ENCODE measurements around the gene PEX26.

DNA sequence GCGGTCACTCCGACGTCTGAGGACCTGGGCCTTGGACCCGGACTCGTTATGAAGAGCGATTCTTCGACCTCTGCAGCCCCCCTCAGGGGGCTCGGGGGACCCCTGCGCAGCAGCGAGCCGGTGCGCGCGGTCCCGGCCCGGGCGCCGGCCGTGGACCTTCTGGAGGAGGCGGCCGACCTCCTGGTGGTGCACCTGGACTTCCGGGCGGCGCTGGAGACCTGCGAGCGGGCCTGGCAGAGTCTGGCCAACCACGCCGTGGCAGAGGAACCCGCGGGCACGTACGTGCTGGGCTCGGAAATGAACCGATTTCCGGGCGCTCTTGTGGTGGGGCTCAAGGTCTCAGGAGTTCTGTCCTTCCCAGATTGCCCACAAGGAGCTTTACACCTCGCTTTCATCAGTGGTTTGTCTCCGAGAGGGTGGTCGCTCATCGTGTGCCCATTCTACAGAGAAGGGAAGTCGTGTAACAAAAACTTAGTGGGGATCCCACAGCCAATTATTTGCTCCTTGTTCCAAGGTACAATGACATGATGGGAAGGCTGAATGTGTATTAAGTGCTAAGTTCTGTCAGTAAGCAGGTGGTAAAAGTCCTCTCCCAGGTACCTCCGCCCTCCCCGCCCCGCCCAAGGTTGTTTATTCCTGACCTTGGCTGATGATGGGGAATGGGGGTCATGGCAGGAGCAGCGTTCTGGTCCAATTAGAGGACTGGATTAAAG is 695 bp downstream of the PEX26 start:
- no peak for TF ChIP-seq EZH2 (IDR thresholded peaks at IDR 0.05; ENCODE audit: low read length)
- TF ChIP-seq, protein P1, sequence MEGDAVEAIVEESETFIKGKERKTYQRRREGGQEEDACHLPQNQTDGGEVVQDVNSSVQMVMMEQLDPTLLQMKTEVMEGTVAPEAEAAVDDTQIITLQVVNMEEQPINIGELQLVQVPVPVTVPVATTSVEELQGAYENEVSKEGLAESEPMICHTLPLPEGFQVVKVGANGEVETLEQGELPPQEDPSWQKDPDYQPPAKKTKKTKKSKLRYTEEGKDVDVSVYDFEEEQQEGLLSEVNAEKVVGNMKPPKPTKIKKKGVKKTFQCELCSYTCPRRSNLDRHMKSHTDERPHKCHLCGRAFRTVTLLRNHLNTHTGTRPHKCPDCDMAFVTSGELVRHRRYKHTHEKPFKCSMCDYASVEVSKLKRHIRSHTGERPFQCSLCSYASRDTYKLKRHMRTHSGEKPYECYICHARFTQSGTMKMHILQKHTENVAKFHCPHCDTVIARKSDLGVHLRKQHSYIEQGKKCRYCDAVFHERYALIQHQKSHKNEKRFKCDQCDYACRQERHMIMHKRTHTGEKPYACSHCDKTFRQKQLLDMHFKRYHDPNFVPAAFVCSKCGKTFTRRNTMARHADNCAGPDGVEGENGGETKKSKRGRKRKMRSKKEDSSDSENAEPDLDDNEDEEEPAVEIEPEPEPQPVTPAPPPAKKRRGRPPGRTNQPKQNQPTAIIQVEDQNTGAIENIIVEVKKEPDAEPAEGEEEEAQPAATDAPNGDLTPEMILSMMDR (optimal IDR thresholded peaks at IDR 0.05 in 1 of 3, IDR thresholded peaks at IDR 0.05 in 1 of 3, conservative IDR thresholded peaks at IDR 0.05 in 1 of 3; ENCODE audit: extremely low read depth in 1 of 3, insufficient read depth in 2 of 3, low read length in 3 of 3): no peak

Data from keratinocyte (primary cell).